GM18867 (cell line): Measurements from ENCODE around the gene CCNY.

ENCODE experiments used
- ATAC-seq: cut with Tn5 transposase; IDR thresholded peaks from one replicate; pipeline ENCODE4 v1.9.1; 2021; ENCODE audit warnings: mild to moderate bottlenecking, moderate library complexity; ENCODE audit not compliant: unreplicated experiment

Gene CCNY

GRCh38 chr10:35574924-35575352, 238.6 kb downstream of the CCNY start:
- no peak for ATAC-seq

GRCh38 chr10:35575640-35576039, 239.3 kb downstream of the CCNY start:
- no peak for ATAC-seq

GRCh38 chr10:35576730-35577129, 240.4 kb downstream of the CCNY start:
- ATAC-seq: no peak

- ATAC-seq: no peak
Measured at GRCh38 chr10:35577926-35578617, 241.8 kb downstream of the CCNY start.

GRCh38 chr10:35578618-35578956, 242.3 kb downstream of the CCNY start:
- ATAC-seq: no peak

- no peak for ATAC-seq
Measured at GRCh38 chr10:35579116-35579515, 242.8 kb downstream of the CCNY start.

- ATAC-seq: no peak
Measured at GRCh38 chr10:35579726-35580422, 243.6 kb downstream of the CCNY start.

GRCh38 chr10:35580423-35580770, 244.1 kb downstream of the CCNY start:
- no peak for ATAC-seq

- ATAC-seq: no peak
Measured at GRCh38 chr10:35581655-35582054, 245.3 kb downstream of the CCNY start.

GRCh38 chr10:35584946-35585345, 248.6 kb downstream of the CCNY start:
- ATAC-seq: no peak

- ATAC-seq: no peak
Measured at GRCh38 chr10:35585356-35585755, 249.0 kb downstream of the CCNY start.

- no peak for ATAC-seq
Measured at GRCh38 chr10:35585903-35586535, 249.7 kb downstream of the CCNY start.

- no peak for ATAC-seq
Measured at GRCh38 chr10:35588836-35589235, 252.5 kb downstream of the CCNY start.

- ATAC-seq: no peak
Measured at GRCh38 chr10:35592441-35592840, 256.1 kb downstream of the CCNY start.

- ATAC-seq: no peak
Measured at GRCh38 chr10:35594115-35595079, 258.1 kb downstream of the CCNY start.

GRCh38 chr10:35595106-35595505, 258.8 kb downstream of the CCNY start:
- ATAC-seq: no peak

- no peak for ATAC-seq
Measured at GRCh38 chr10:35598379-35598778, 262.1 kb downstream of the CCNY start.

- ATAC-seq: no peak
Measured at GRCh38 chr10:35600193-35600592, 263.9 kb downstream of the CCNY start.

- ATAC-seq: no peak
Measured at GRCh38 chr10:35605191-35605590, 268.9 kb downstream of the CCNY start, which contains the start of gene GJD4. Gene GJD4 (plus strand): TSS chr10:35605341. CDS start chr10:35605568, 227 bp downstream.

GRCh38 chr10:35606430-35606829, 270.1 kb downstream of the CCNY start:
- no peak for ATAC-seq
